GM19372 (cell line): Measurements from ENCODE around the gene MID1IP1.

Source experiments
- ATAC-seq: cut with Tn5 transposase; IDR thresholded peaks from one replicate; pipeline ENCODE4 v1.9.1; 2021; ENCODE audit warnings: mild to moderate bottlenecking, low read depth, moderate library complexity; ENCODE audit not compliant: unreplicated experiment

MID1IP1 gene

GRCh38 chrX:38811515-38812243 lies 10.4 kb downstream of the MID1IP1 start:
- no peak for ATAC-seq

GRCh38 chrX:38816155-38816554 lies 14.9 kb downstream of the MID1IP1 start:
- ATAC-seq: no peak

- no peak for ATAC-seq
These were observed 15.9 kb downstream of the MID1IP1 start for GRCh38 chrX:38817004-38817703.

- ATAC-seq: no peak
These were observed 17.9 kb downstream of the MID1IP1 start for GRCh38 chrX:38819163-38819562.

GRCh38 chrX:38819709-38820108 lies 18.4 kb downstream of the MID1IP1 start:
- no peak for ATAC-seq

- no peak for ATAC-seq
These were observed 19.5 kb downstream of the MID1IP1 start for GRCh38 chrX:38820751-38821150.

- ATAC-seq: no peak
These were observed 22.9 kb downstream of the MID1IP1 start for GRCh38 chrX:38824176-38824575.

- no peak for ATAC-seq
These were observed 30.7 kb downstream of the MID1IP1 start for GRCh38 chrX:38831949-38832348.

GRCh38 chrX:38837389-38837788 lies 36.1 kb downstream of the MID1IP1 start:
- ATAC-seq: no peak

- ATAC-seq: no peak
These were observed 38.0 kb downstream of the MID1IP1 start for GRCh38 chrX:38839277-38839676.

- ATAC-seq: no peak
These were observed 38.7 kb downstream of the MID1IP1 start for GRCh38 chrX:38839944-38840343.

GRCh38 chrX:38841750-38842149 lies 40.5 kb downstream of the MID1IP1 start:
- no peak for ATAC-seq

GRCh38 chrX:38845426-38845825 lies 44.2 kb downstream of the MID1IP1 start:
- ATAC-seq: no peak

- ATAC-seq: no peak
These were observed 46.1 kb downstream of the MID1IP1 start for GRCh38 chrX:38847206-38847902.

GRCh38 chrX:38847903-38848230 lies 46.6 kb downstream of the MID1IP1 start:
- no peak for ATAC-seq

GRCh38 chrX:38848671-38849455 lies 47.6 kb downstream of the MID1IP1 start:
- no peak for ATAC-seq

GRCh38 chrX:38850807-38851544 lies 49.7 kb downstream of the MID1IP1 start:
- no peak for ATAC-seq

- ATAC-seq: no peak
These were observed 53.0 kb downstream of the MID1IP1 start for GRCh38 chrX:38854305-38854704.
